Suprapubic skin (tissue), 4 donors: ENCODE data around the gene TTC39A.

ENCODE experiments used
- EP300 ChIP-seq: sonication (generic); formaldehyde crosslinking; IDR thresholded peaks from one replicate; pipeline ENCODE4 v1.6.1; 2017; ENCODE audit warnings: antibody characterized with exemption
- POLR2AphosphoS5 ChIP-seq, 3 donors: sonication (generic); formaldehyde crosslinking; IDR thresholded peaks; one replicate each; pipeline ENCODE4 v1.6.1; 2017; ENCODE audit warnings: antibody characterized with exemption in 3 of 3
- TF ChIP-seq, protein P1 (sequence below), 2 donors: fragments of 200-600 bp in 1 of 2; fragments of 450-650 bp in 1 of 2; sonication (generic) in 1 of 2; IDR thresholded peaks; one replicate each; pipeline ENCODE4 v1.5.1; 2016 to 2019; ENCODE audit warnings: antibody characterized with exemption in 2 of 2, mild to moderate bottlenecking in 1 of 2, moderate library complexity in 1 of 2

- TF ChIP-seq, protein P1, sequence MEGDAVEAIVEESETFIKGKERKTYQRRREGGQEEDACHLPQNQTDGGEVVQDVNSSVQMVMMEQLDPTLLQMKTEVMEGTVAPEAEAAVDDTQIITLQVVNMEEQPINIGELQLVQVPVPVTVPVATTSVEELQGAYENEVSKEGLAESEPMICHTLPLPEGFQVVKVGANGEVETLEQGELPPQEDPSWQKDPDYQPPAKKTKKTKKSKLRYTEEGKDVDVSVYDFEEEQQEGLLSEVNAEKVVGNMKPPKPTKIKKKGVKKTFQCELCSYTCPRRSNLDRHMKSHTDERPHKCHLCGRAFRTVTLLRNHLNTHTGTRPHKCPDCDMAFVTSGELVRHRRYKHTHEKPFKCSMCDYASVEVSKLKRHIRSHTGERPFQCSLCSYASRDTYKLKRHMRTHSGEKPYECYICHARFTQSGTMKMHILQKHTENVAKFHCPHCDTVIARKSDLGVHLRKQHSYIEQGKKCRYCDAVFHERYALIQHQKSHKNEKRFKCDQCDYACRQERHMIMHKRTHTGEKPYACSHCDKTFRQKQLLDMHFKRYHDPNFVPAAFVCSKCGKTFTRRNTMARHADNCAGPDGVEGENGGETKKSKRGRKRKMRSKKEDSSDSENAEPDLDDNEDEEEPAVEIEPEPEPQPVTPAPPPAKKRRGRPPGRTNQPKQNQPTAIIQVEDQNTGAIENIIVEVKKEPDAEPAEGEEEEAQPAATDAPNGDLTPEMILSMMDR (IDR thresholded peaks at IDR 0.05) = no peak
- TF ChIP-seq EP300 = no peak
- TF ChIP-seq POLR2AphosphoS5 (IDR thresholded peaks at IDR 0.05) = no peak
Observed at GRCh38 chr1:51270751-51271150, 59.6 kb downstream of the TTC39A start.
